ENCODE results near the gene NXT1. TPM values are rescaled to one million over a fixed set of nuclear protein-coding genes. Genes with fewer than 3 reads are reported as not detected.

Gene NXT1
- total RNA-seq, 1 experiment from 2014 or later, result 7.9 TPM

DNA sequence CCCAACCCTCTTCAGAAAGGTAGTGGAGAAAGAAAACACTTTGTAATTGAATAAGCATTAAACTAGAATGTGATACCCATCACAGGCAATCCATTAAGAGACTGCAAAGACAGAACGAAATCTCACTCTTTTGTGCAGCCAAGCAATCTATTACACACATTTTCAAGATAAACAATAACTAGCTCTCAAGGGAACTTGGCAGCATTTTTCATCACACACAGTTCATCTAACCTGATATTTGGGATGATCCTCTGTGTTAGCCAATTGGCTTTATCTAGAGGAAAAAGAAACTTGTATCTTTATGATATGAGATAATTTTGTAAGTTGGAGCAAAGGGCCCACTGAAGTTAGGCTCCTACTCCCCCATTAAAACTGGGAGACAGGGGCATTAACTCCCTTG is 9.9 kb downstream of the NXT1 start:
- intact Hi-C loops (cut with micrococcal nuclease; ENCODE audit: unreplicated experiment), result loop anchor here (10.0 kb wide), 1 partner anchor 54 kb away; no protein-coding TSS in a partner anchor
- H3K27me3 Mint-ChIP-seq (ENCODE audit: unreplicated experiment), result no peaks in the 10 kb centered on the region
- peaks cover 29% of the 10 kb centered on the region for H3K36me3 Mint-ChIP-seq (ENCODE audit: insufficient read depth, unreplicated experiment)
- BruUV-seq (replicated peaks), result no TSS peak
- TF ChIP-seq, protein P1, sequence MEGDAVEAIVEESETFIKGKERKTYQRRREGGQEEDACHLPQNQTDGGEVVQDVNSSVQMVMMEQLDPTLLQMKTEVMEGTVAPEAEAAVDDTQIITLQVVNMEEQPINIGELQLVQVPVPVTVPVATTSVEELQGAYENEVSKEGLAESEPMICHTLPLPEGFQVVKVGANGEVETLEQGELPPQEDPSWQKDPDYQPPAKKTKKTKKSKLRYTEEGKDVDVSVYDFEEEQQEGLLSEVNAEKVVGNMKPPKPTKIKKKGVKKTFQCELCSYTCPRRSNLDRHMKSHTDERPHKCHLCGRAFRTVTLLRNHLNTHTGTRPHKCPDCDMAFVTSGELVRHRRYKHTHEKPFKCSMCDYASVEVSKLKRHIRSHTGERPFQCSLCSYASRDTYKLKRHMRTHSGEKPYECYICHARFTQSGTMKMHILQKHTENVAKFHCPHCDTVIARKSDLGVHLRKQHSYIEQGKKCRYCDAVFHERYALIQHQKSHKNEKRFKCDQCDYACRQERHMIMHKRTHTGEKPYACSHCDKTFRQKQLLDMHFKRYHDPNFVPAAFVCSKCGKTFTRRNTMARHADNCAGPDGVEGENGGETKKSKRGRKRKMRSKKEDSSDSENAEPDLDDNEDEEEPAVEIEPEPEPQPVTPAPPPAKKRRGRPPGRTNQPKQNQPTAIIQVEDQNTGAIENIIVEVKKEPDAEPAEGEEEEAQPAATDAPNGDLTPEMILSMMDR (IDR thresholded peaks at IDR 0.05; ENCODE audit: unreplicated experiment), result no peak
- no peak overlapping the region for H3K4me3 Mint-ChIP-seq (ENCODE audit: low read depth, unreplicated experiment)
- peaks cover 14% of the 10 kb centered on the region for H3K4me1 Mint-ChIP-seq (ENCODE audit: low read depth, unreplicated experiment)
- no peak for DNase-seq
- H3K9me3 Mint-ChIP-seq (ENCODE audit: low read depth, unreplicated experiment), result no peaks in the 10 kb centered on the region
- CTCF ChIA-PET, result no interaction called here
- no peak overlapping the region for H3K27ac Mint-ChIP-seq (ENCODE audit: unreplicated experiment)

DNA sequence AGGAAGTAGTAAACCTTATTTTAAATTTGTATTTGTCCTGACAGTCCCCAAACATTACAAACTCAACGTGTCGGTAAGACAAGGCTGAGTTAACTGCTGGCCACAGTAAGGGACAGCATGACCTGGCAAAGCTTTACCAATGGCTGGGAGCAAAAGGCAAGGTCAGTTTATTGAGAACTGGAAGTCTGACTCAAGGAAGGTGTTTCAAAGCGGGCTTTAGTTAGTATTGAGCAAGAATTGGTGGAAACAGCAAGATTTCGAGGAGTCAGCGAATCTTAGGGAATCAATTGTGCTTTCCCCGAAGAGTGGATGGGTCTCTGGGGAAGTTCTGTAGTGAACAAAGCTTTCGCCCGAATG is 10.5 kb downstream of the NXT1 start:
- no peak for DNase-seq
- H3K4me1 Mint-ChIP-seq (ENCODE audit: low read depth, unreplicated experiment), result peaks cover 14% of the 10 kb centered on the region
- H3K9me3 Mint-ChIP-seq (ENCODE audit: low read depth, unreplicated experiment), result no peaks in the 10 kb centered on the region
- H3K36me3 Mint-ChIP-seq (ENCODE audit: insufficient read depth, unreplicated experiment), result peaks cover 29% of the 10 kb centered on the region
- peak overlapping the region; percentile 54 for H3K4me3 Mint-ChIP-seq (ENCODE audit: low read depth, unreplicated experiment)
- BruUV-seq (replicated peaks), result no TSS peak
- H3K27ac Mint-ChIP-seq (ENCODE audit: unreplicated experiment), result no peak overlapping the region
- TF ChIP-seq, protein P1 (IDR thresholded peaks at IDR 0.05; ENCODE audit: unreplicated experiment), result no peak
- H3K27me3 Mint-ChIP-seq (ENCODE audit: unreplicated experiment), result no peaks in the 10 kb centered on the region
- CTCF ChIA-PET, result no interaction called here
- intact Hi-C loops (cut with micrococcal nuclease; ENCODE audit: unreplicated experiment), result loop anchor here (10.0 kb wide), 1 partner anchor 54 kb away; no protein-coding TSS in a partner anchor

DNA sequence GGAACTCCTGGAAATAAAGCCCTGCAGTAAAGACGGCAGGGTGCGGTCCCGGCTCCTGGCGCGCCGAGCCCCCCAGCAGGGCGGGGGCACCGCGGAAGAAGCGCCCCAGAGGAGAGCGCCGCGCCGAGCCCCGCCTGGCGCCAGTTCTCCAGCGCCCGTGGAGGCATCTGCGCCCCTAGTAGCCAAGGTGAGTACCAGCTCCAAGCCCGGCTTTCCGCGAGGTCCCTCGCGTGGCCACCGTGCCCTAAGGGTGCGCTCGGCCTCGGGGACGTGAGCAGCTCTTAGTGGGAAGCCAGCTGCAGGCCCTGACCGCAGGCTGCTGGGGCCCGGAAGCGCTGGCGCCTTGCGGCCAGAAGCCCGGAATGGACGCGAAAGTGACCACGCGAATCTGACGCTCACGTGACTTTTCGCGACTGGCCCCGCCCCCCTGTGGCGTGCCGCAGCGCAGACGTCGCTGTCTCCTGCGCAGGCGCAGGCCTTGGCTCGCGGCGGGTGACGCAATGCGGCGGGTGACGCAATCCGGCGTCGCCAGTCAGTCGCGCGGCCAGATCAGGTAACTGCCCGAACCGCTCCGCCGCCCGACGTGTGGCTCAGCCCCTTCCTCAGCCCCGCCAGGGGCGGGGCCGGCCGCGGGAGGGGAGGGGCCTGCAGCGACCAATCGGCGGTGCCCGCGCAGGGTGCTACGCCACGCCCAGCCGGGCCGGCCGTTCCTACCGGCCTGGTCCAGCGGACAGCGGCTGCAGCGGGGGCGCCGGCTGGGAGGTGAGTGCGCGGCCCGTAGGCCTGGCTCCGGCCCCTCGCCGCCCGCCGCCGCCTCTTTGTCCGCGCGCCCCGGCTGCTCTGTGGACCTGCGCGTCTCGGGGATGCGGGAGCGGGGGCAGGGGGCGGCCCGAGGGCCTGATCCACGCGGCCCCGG is 11.1 kb downstream of the NXT1 start, which contains the start of gene GZF1:
Gene GZF1, plus strand, starts transcription at position 707 of the 916 bp plus-strand sequence. CDS start 2,202 bp downstream, outside the sequence.
- intact Hi-C loops (cut with micrococcal nuclease; ENCODE audit: unreplicated experiment), result loop anchor here (10.0 kb wide), 1 partner anchor 53 kb away; no protein-coding TSS in a partner anchor
- CTCF ChIA-PET, result no interaction called here
- Mint-ChIP-seq H3K36me3 (ENCODE audit: insufficient read depth, unreplicated experiment) (peaks cover 29% of the 10 kb centered on the region), H3K27me3 (ENCODE audit: unreplicated experiment) (no peaks in the 10 kb centered on the region), H3K27ac (ENCODE audit: unreplicated experiment) (no peak within 1 kb of the TSS), H3K4me3 (ENCODE audit: low read depth, unreplicated experiment) (peak within 1 kb of the TSS; percentile 77), H3K9me3 (ENCODE audit: low read depth, unreplicated experiment) (no peaks in the 10 kb centered on the region), H3K4me1 (ENCODE audit: low read depth, unreplicated experiment) (peaks cover 14% of the 10 kb centered on the region)
- DNase-seq, result peak; percentile 86
- no TSS peak for BruUV-seq (replicated peaks)
- TF ChIP-seq, protein P1 (IDR thresholded peaks at IDR 0.05; ENCODE audit: unreplicated experiment), result no peak

DNA sequence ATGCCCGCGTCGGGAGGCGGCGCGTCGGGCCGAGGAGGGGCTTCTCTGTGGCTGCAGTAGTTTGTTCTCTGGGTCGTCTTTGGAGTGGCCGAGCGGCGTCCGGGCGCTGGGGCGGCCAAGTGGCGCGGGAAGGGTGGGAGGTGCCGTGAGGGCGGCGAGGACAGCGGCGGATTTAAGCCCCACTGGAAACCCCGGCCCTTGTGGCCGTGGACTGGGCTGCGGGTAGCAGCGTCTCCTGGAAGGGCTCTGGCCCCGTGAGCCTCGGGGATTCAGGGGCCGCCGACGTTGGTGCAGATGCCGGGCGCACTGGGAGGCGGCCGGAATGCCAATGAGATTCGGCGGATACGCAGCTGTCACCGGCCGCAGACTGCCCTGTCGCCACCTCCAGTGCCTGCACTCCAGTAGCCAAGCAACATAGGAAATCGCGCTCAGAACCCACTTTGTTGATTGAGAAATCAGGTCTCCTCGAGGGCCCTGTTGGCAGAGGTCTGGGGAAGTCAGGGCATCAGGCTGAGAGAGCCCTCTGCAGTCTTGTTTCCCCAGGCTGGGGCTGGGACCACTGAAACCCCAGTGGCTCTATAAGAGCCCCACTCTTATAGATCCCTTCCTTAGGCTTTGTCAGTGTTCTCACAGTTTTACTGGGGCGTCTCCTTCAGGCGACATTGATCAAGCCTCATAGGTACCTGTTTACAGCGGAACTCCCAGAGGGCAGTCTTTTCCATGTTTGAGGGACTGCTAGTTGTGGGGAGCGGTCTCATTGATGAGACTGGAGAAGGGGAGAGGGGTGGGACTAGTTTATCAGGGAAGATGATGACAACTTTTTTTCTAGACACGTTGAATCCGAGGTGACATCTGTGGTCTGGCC is 12.0 kb downstream of the NXT1 start:
- H3K27ac Mint-ChIP-seq (ENCODE audit: unreplicated experiment), result no peak overlapping the region
- peaks cover 14% of the 10 kb centered on the region for H3K4me1 Mint-ChIP-seq (ENCODE audit: low read depth, unreplicated experiment)
- no TSS peak for BruUV-seq (replicated peaks)
- intact Hi-C loops (cut with micrococcal nuclease; ENCODE audit: unreplicated experiment), result loop anchor here (10.0 kb wide), 1 partner anchor 52 kb away; no protein-coding TSS in a partner anchor
- TF ChIP-seq, protein P1 (IDR thresholded peaks at IDR 0.05; ENCODE audit: unreplicated experiment), result no peak
- H3K9me3 Mint-ChIP-seq (ENCODE audit: low read depth, unreplicated experiment), result no peaks in the 10 kb centered on the region
- no peaks in the 10 kb centered on the region for H3K27me3 Mint-ChIP-seq (ENCODE audit: unreplicated experiment)
- CTCF ChIA-PET, result no interaction called here
- no peak for DNase-seq
- peaks cover 28% of the 10 kb centered on the region for H3K36me3 Mint-ChIP-seq (ENCODE audit: insufficient read depth, unreplicated experiment)
- peak overlapping the region; percentile 77 for H3K4me3 Mint-ChIP-seq (ENCODE audit: low read depth, unreplicated experiment)
